HG03469 (cell line): ENCODE results near the gene CHRNA10.

ENCODE experiments used
- ATAC-seq: cut with Tn5 transposase; IDR thresholded peaks from one replicate; pipeline ENCODE4 v1.9.1; 2021; ENCODE audit warnings: mild to moderate bottlenecking, moderate library complexity, moderate number of reproducible peaks; ENCODE audit not compliant: unreplicated experiment

The CHRNA10 gene

GRCh38 chr11:3637201-3637600 is 34.0 kb downstream of the CHRNA10 start:
- ATAC-seq: no peak

GRCh38 chr11:3635641-3636375 is 35.4 kb downstream of the CHRNA10 start:
- no peak for ATAC-seq

GRCh38 chr11:3632070-3632660 is 39.0 kb downstream of the CHRNA10 start:
- ATAC-seq: no peak

GRCh38 chr11:3631331-3631730 is 39.9 kb downstream of the CHRNA10 start:
- no peak for ATAC-seq

GRCh38 chr11:3627291-3627690 is 43.9 kb downstream of the CHRNA10 start:
- ATAC-seq: no peak

- no peak for ATAC-seq
Observed at GRCh38 chr11:3626250-3626960, 44.8 kb downstream of the CHRNA10 start.

GRCh38 chr11:3623767-3624458 is 47.3 kb downstream of the CHRNA10 start:
- no peak for ATAC-seq

GRCh38 chr11:3623121-3623520 is 48.1 kb downstream of the CHRNA10 start:
- no peak for ATAC-seq

GRCh38 chr11:3622521-3622920 is 48.7 kb downstream of the CHRNA10 start:
- no peak for ATAC-seq

GRCh38 chr11:3617990-3618389 is 53.2 kb downstream of the CHRNA10 start:
- no peak for ATAC-seq

GRCh38 chr11:3616721-3617460 is 54.3 kb downstream of the CHRNA10 start:
- ATAC-seq: no peak

- ATAC-seq: no peak
Observed at GRCh38 chr11:3615998-3616397, 55.2 kb downstream of the CHRNA10 start.
